Erythroblast (primary cell): Measurements from ENCODE around the gene MKI67.

ENCODE experiments used
- GATA1 ChIP-seq: IDR thresholded peaks from 2 replicates; pipeline ENCODE4 v1.6.1; 2011; ENCODE audit warnings: low read depth, mild to moderate bottlenecking, control low read depth, low read length, moderate library complexity
- POLR2A ChIP-seq: IDR thresholded peaks from 2 replicates; pipeline ENCODE4 v1.6.1; 2011; ENCODE audit warnings: mild to moderate bottlenecking, low read length

DNA sequence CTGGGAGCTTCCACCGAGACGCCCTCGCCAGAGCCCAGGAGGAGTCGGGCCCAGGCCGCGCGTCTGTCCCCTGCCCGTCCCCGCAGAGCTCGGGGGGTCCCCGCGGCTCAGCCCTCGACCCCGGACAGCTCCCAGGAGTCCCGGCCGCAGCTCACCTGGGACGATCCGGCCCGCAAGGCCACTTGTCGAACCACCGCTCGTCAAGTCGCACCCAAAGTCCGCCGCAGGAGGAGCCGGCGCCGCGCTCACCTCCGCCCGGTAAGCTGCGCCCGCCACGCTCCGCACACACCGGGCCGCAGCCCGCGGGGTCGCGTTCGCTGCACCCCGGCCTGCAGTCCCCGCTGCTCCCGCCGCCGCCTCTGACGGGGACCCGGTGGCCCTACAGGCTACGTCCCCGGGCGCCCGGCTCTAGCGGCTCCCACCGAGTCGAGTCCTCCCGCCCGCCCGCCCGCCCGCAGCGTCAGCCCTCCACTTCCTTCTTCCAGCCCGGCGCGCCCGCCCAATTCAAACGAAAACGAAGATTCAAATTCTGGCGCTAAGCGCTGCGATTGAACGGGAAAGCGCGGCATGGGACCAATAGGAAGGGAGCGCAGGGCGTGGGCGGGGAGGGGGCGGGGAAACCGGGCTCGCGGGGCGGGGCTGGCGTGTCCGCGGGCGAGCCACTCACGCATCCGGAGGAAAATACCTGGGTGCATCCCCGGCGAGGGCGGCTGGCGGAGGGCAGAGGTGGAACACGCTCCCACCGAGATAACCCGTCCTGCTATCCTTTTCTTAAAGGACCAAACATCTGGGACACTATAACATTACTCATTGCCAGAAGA lies at the start of gene MKI67:
- TF ChIP-seq POLR2A: peak; percentile 67
- TF ChIP-seq GATA1: no peak
